ENCODE data around the gene ABRACL.

- TF ChIP-seq POLR2A (IDR thresholded peaks at IDR 0.05; ENCODE audit: low read depth, low read length) (no peak), CTCF (conservative IDR thresholded peaks at IDR 0.05; ENCODE audit: low read depth, low read length) (no peak), MAFK (IDR thresholded peaks at IDR 0.05; ENCODE audit: low read depth, low read length) (no peak), MXI1 (IDR thresholded peaks at IDR 0.05; ENCODE audit: borderline replicate concordance, low read depth, low read length) (no peak), USF2 (IDR thresholded peaks at IDR 0.05; ENCODE audit: low read depth, low read length) (no peak), RFX5 (IDR thresholded peaks at IDR 0.05; ENCODE audit: low read depth, low read length) (no peak), ELK1 (IDR thresholded peaks at IDR 0.05; ENCODE audit: borderline replicate concordance, low read depth, low read length) (no peak)
Measured at GRCh38 chr6:139054001-139054400, 25.5 kb downstream of the ABRACL start.

Data from IMR-90 (cell line).